HepG2 (cell line): ENCODE measurements around the gene RSBN1.

Experiments used
- CTCF ChIP-seq: sonication (generic); formaldehyde crosslinking; IDR thresholded peaks from 2 replicates; pipeline ENCODE4 v1.5.0; 2020; ENCODE audit warnings: mild to moderate bottlenecking, missing genetic modification reagents, moderate library complexity
- MNT ChIP-seq: fragments of 450-650 bp; IDR thresholded peaks from 2 replicates; pipeline ENCODE4 v1.6.1; 2016
- NFE2L1 ChIP-seq: sonication (generic); formaldehyde crosslinking; IDR thresholded peaks from 2 replicates; pipeline ENCODE4 v1.4.0; 2020; ENCODE audit warnings: missing genetic modification reagents, mild to moderate bottlenecking, borderline replicate concordance
- NFIC ChIP-seq: IDR thresholded peaks from 2 replicates; pipeline ENCODE4 v1.6.1; 2012; ENCODE audit warnings: mild to moderate bottlenecking, low read length, inconsistent platforms
- PLRG1 ChIP-seq: fragments of 450-650 bp; conservative IDR thresholded peaks from 2 replicates; pipeline ENCODE4 v1.6.1; 2016
- SMC3 ChIP-seq: IDR thresholded peaks from 2 replicates; pipeline ENCODE4 v1.6.1; 2011; ENCODE audit warnings: low read length, improper control_type of control experiment
- SRSF4 ChIP-seq: fragments of 200-400 bp; formaldehyde crosslinking; IDR thresholded peaks from one replicate; pipeline ENCODE4 v1.6.1; 2018; ENCODE audit warnings: mild to moderate bottlenecking, low read depth, low read length, moderate library complexity; ENCODE audit not compliant: poor library complexity, severe bottlenecking
- TARDBP ChIP-seq: sonication (generic); formaldehyde crosslinking; IDR thresholded peaks from 2 replicates; pipeline ENCODE4 v1.8.0; 2022; ENCODE audit warnings: mild to moderate bottlenecking, missing genetic modification reagents
- ZNF20 ChIP-seq: sonication (generic); formaldehyde crosslinking; IDR thresholded peaks from 2 replicates; pipeline ENCODE4 v1.4.0; 2020; ENCODE audit warnings: mild to moderate bottlenecking, moderate library complexity, missing genetic modification reagents
- ZNF687 ChIP-seq: sonication (generic); formaldehyde crosslinking; IDR thresholded peaks from 2 replicates; pipeline ENCODE4 v1.5.1; 2020; ENCODE audit warnings: mild to moderate bottlenecking, missing genetic modification reagents, moderate library complexity
- ZNF790 ChIP-seq: sonication (generic); formaldehyde crosslinking; IDR thresholded peaks from 2 replicates; pipeline ENCODE4 v1.8.0; 2022; ENCODE audit warnings: missing genetic modification reagents, mild to moderate bottlenecking, borderline replicate concordance
- ZSCAN31 ChIP-seq: sonication (generic); formaldehyde crosslinking; IDR thresholded peaks from 2 replicates; pipeline ENCODE4 v1.5.0; 2020; ENCODE audit warnings: low read depth, mild to moderate bottlenecking, missing genetic modification reagents

GRCh38 chr1:113751516-113751915 is 60.8 kb downstream of the RSBN1 start:
- no peak for TF ChIP-seq PLRG1
- TF ChIP-seq SRSF4, result no peak
- TF ChIP-seq ZNF790 (CRISPR knock-in tag), result no peak
- TF ChIP-seq ZSCAN31 (CRISPR knock-in tag), result no peak
- no peak for TF ChIP-seq NFIC
- no peak for TF ChIP-seq CTCF (CRISPR knock-in tag)
- no peak for TF ChIP-seq NFE2L1 (CRISPR knock-in tag)
- no peak for TF ChIP-seq TARDBP (CRISPR knock-in tag)
- no peak for TF ChIP-seq SMC3
- TF ChIP-seq ZNF687 (CRISPR knock-in tag), result no peak
- no peak for TF ChIP-seq ZNF20
- TF ChIP-seq MNT, result no peak
